GM23248 (cell line): ENCODE results near the gene ACVR1B. TPM values are rescaled to one million over a fixed set of nuclear protein-coding genes. Genes with fewer than 3 reads are reported as not detected.
A peak's percentile ranks its signal among the peaks of the same experiment; 100 is the strongest.

Experiments used
- DNase-seq: peaks from one replicate; pipeline ENCODE4 v3.0.0-alpha.2; 2015
- H2AFZ ChIP-seq: fragments of 200-600 bp; sonication (generic); 2 replicates; pipeline ENCODE4 v1.6.1; 2016; ENCODE audit warnings: antibody characterized with exemption
- H3F3A ChIP-seq: fragments of 200-600 bp; sonication (generic); 2 replicates; pipeline ENCODE4 v1.6.1; 2016; ENCODE audit warnings: mild to moderate bottlenecking, antibody characterized with exemption, mixed run types; ENCODE audit not compliant: insufficient read depth
- H3K27ac ChIP-seq: fragments of 200-600 bp; sonication (generic); 2 replicates; pipeline ENCODE4 v1.5.1; 2016; ENCODE audit warnings: mild to moderate bottlenecking
- H3K27me3 ChIP-seq: fragments of 200-600 bp; sonication (generic); replicated peaks from 2 replicates; pipeline ENCODE4 v1.6.1; 2016; ENCODE audit warnings: mild to moderate bottlenecking; ENCODE audit not compliant: insufficient read depth
- H3K36me3 ChIP-seq: fragments of 200-600 bp; sonication (generic); 2 replicates; pipeline ENCODE4 v1.6.1; 2016; ENCODE audit warnings: low read depth, mild to moderate bottlenecking
- H3K4me1 ChIP-seq: fragments of 200-600 bp; sonication (generic); 2 replicates; pipeline ENCODE4 v1.6.1; 2016; ENCODE audit warnings: mild to moderate bottlenecking; ENCODE audit not compliant: insufficient read depth
- H3K4me2 ChIP-seq: fragments of 200-600 bp; sonication (generic); one replicate; pipeline ENCODE4 v1.6.1; 2016; ENCODE audit warnings: mild to moderate bottlenecking; ENCODE audit not compliant: unreplicated experiment
- H3K4me3 ChIP-seq: fragments of 200-600 bp; sonication (generic); 2 replicates; pipeline ENCODE4 v1.5.1; 2016; ENCODE audit warnings: mild to moderate bottlenecking
- H3K79me2 ChIP-seq: fragments of 200-600 bp; sonication (generic); 2 replicates; pipeline ENCODE4 v1.6.1; 2016; ENCODE audit warnings: mild to moderate bottlenecking; ENCODE audit not compliant: insufficient read depth
- H3K9ac ChIP-seq: fragments of 200-600 bp; sonication (generic); 2 replicates; pipeline ENCODE4 v1.6.1; 2016; ENCODE audit warnings: mild to moderate bottlenecking
- H3K9me2 ChIP-seq: fragments of 200-600 bp; sonication (generic); 2 replicates; pipeline ENCODE4 v1.6.1; 2016; ENCODE audit warnings: mixed run types, mild to moderate bottlenecking, moderate library complexity; ENCODE audit not compliant: insufficient read depth
- H3K9me3 ChIP-seq: fragments of 200-600 bp; sonication (generic); one replicate; pipeline ENCODE4 v1.6.1; 2017; ENCODE audit warnings: low read depth
- H4K20me1 ChIP-seq: fragments of 200-600 bp; sonication (generic); 2 replicates; pipeline ENCODE4 v1.6.0; 2016; ENCODE audit not compliant: insufficient read depth
- EZH2 ChIP-seq: fragments of 200-600 bp; sonication (generic); IDR thresholded peaks from 2 replicates; pipeline ENCODE4 v1.6.1; 2018; ENCODE audit warnings: antibody characterized with exemption, mild to moderate bottlenecking; ENCODE audit not compliant: insufficient read depth, poor library complexity, severe bottlenecking
- EZH2phosphoT487 ChIP-seq: fragments of 200-600 bp; sonication (generic); IDR thresholded peaks from 2 replicates; pipeline ENCODE4 v1.6.1; 2018; ENCODE audit warnings: antibody characterized with exemption, moderate library complexity, mild to moderate bottlenecking, low read depth; ENCODE audit not compliant: insufficient read depth
- WGBS, 2 experiments: methylation state at CpG; one replicate each; pipeline ENCODE4 v1.1.6; 2015 to 2017; ENCODE audit warnings: low lambda C conversion rate in 2 of 2, low coverage in 1 of 2; ENCODE audit errors: missing lambda C conversion rate in 2 of 2; 5-methylcytosine and 5-hydroxymethylcytosine counted together
- in situ Hi-C: fragments of 300-500 bp; cut with MboI; formaldehyde crosslinking; loops from 2 replicates; pipeline ENCODE4 v1.15.0; 2020
- polyA plus RNA-seq: library from polyadenylated mRNA; unstranded; fragments of >200 nt; fragmentation: Nextera tagmentation; extraction: Ambion mirVana; gene quantifications from 2 replicates; pipeline ENCODE4 v1.2.1, GENCODE V29; 2016
- total RNA-seq: library from RNA; depleted of rRNA; stranded (reverse); fragments of >200 nt; shearing (Covaris generic); gene quantifications from 2 replicates; pipeline ENCODE4 v1.2.3, GENCODE V29; 2014

ACVR1B gene
- total and polyA plus RNA-seq, 2 experiments from 2014 or later: 2.8 to 17.0 TPM

GRCh38 chr12:51910168-51910567 lies 41.3 kb upstream of the ACVR1B start:
- peak overlapping the region; percentile 17; the same call in 1 of the 2 replicates for H3K27ac ChIP-seq
- H3K9me2 ChIP-seq: no peaks in the 10 kb centered on the region
- no peaks in the 10 kb centered on the region for H3K9me3 ChIP-seq
- TF ChIP-seq EZH2 (no peak), EZH2phosphoT487 (no peak)
- H4K20me1 ChIP-seq: no peaks in the 10 kb centered on the region
- H3K4me1 ChIP-seq: peaks cover 48% of the 10 kb centered on the region
- 48 to 53% methylated on average over 6 of the region's 6 CpGs for WGBS, 2 experiments
- peak; percentile 74 for DNase-seq
- no peaks in the 10 kb centered on the region for H3K27me3 ChIP-seq
- in situ Hi-C loops: no loop called here
- H2AFZ ChIP-seq: 0 out of 2 replicates have a peak overlapping the region, but pooled peaks have one; percentile 14
- peak overlapping the region; percentile 53 for H3K4me3 ChIP-seq
- no peaks in the 10 kb centered on the region; the same call in 1 of the 2 replicates for H3K36me3 ChIP-seq
- H3K9ac ChIP-seq: peak overlapping the region; percentile 40
- H3K4me2 ChIP-seq: peak overlapping the region; percentile 71
- peaks cover 20% of the 10 kb centered on the region for H3F3A ChIP-seq
- peaks cover 48% of the 10 kb centered on the region for H3K79me2 ChIP-seq

- no peak for DNase-seq
- H3K4me3 ChIP-seq: peak overlapping the region; percentile 53; the same call in 1 of the 2 replicates
- H3K9ac ChIP-seq: peak overlapping the region; percentile 40; the same call in 1 of the 2 replicates
- H3K27ac ChIP-seq: 0 out of 2 replicates have a peak overlapping the region, but pooled peaks have one; percentile 17
- H2AFZ ChIP-seq: no peak overlapping the region
- no peaks in the 10 kb centered on the region for H4K20me1 ChIP-seq
- WGBS, 2 experiments: 36 to 57% methylated on average over 3 of the region's 3 CpGs
- H3K36me3 ChIP-seq: no peaks in the 10 kb centered on the region; the same call in 1 of the 2 replicates
- TF ChIP-seq EZH2phosphoT487: no peak
- no peak for TF ChIP-seq EZH2
- H3F3A ChIP-seq: peaks cover 16% of the 10 kb centered on the region; the same call in 1 of the 2 replicates
- peak overlapping the region; percentile 71 for H3K4me2 ChIP-seq
- H3K27me3 ChIP-seq: no peaks in the 10 kb centered on the region
- peaks cover 43% of the 10 kb centered on the region for H3K4me1 ChIP-seq
- no peaks in the 10 kb centered on the region for H3K9me2 ChIP-seq
- H3K79me2 ChIP-seq: peaks cover 48% of the 10 kb centered on the region
- in situ Hi-C loops: no loop called here
- no peaks in the 10 kb centered on the region for H3K9me3 ChIP-seq
These were observed 40.8 kb upstream of the ACVR1B start for GRCh38 chr12:51910691-51911090.

- Histone ChIP-seq H3F3A (peaks cover 10% of the 10 kb centered on the region; the same call in 1 of the 2 replicates), H4K20me1 (no peaks in the 10 kb centered on the region), H3K27me3 (no peaks in the 10 kb centered on the region), H3K4me3 (no peak overlapping the region), H3K9ac (no peak overlapping the region), H3K36me3 (no peaks in the 10 kb centered on the region; the same call in 1 of the 2 replicates), H3K9me3 (no peaks in the 10 kb centered on the region), H3K9me2 (no peaks in the 10 kb centered on the region), H3K79me2 (peaks cover 48% of the 10 kb centered on the region), H3K4me1 (peaks cover 37% of the 10 kb centered on the region), H3K4me2 (peak overlapping the region; percentile 14), H2AFZ (no peak overlapping the region), H3K27ac (no peak overlapping the region)
- 71 to 76% methylated on average over 6 of the region's 6 CpGs for WGBS, 2 experiments
- TF ChIP-seq EZH2phosphoT487 (no peak), EZH2 (no peak)
- DNase-seq: no peak
- in situ Hi-C loops: no loop called here
These were observed 40.2 kb upstream of the ACVR1B start for GRCh38 chr12:51911307-51911706.

DNA sequence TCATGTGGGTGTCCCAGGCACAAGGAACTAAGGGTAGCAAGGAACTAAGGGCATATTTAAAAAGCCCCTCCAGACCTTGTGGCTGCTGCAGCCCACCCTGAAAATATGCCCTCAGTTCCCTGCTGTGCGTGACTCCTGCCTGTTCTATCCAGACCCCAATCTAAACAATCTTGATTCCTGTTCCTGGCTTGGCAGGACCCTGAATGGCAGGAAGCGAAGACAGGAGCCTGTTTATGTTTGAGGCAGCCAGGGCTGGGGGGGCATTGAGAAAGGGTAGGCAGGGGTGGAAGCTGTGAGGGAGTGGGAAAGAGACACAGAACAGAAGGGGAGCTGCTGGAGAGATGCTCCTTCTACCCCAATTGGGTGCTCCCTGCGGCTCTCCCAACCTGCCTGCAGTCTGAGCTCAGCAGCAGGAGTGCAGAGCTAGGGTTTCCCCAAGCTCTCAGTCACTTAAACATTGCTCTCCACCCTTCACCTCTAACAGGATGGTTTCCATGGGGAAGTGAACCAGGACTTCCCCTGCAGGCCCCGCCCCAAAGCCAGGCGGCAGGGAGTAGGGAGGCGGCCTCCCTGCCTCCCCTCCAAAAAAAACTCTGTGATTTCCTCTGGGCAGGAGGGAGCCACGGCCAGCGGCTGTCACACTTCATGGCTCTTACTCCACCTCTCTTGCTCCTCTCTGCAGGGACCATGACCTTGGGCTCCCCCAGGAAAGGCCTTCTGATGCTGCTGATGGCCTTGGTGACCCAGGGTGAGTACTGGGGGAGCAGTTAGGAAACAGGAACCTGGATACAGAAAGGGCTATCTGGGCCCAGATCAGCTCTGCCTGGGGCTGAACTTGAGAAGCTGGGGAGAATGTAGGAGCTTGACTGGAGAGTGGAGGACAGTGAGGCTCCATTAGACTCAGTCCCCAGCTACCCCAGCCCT lies 39.4 kb upstream of the ACVR1B start:
- Histone ChIP-seq H3K4me3 (no peak overlapping the region), H3K36me3 (no peaks in the 10 kb centered on the region; the same call in 1 of the 2 replicates), H3K79me2 (peaks cover 48% of the 10 kb centered on the region), H3K27ac (no peak overlapping the region), H3K9me2 (no peaks in the 10 kb centered on the region), H4K20me1 (no peaks in the 10 kb centered on the region), H2AFZ (no peak overlapping the region), H3K4me2 (no peak overlapping the region), H3K27me3 (no peaks in the 10 kb centered on the region), H3K9me3 (no peaks in the 10 kb centered on the region), H3F3A (peaks cover 6% of the 10 kb centered on the region; the same call in 1 of the 2 replicates), H3K4me1 (peaks cover 33% of the 10 kb centered on the region), H3K9ac (no peak overlapping the region)
- TF ChIP-seq EZH2phosphoT487 (no peak), EZH2 (no peak)
- in situ Hi-C loops: no loop called here
- WGBS, 2 experiments: 60 to 61% methylated on average over 8 of the region's 8 CpGs
- DNase-seq: no peak
